Activated gamma-delta T cell treated with Interleukin-2 at 50 U/mL for 16 hours (primary cell): Measurements from ENCODE around the gene RAB12.
"Not testable (repeated sequence)": the region's sequence is repeated elsewhere in the genome, so short reads cannot be mapped to it uniquely, and the experiment has no call there.

Source experiments
- DNase-seq: peaks from one replicate; pipeline ENCODE4 v3.0.0-alpha.2; 2020

Gene RAB12

GRCh38 chr18:8608795-8609658 lies at the start of gene RAB12:
Gene RAB12, plus strand, starts transcription at chr18:8609437. Its CDS starts 3 bp downstream, at chr18:8609440.
- DNase-seq = peak; percentile 86

- no peak for DNase-seq
These were observed 49.5 kb upstream of the RAB12 start for GRCh38 chr18:8559612-8560186.

- no peak for DNase-seq
These were observed 47.9 kb upstream of the RAB12 start for GRCh38 chr18:8561123-8561910.

GRCh38 chr18:8562070-8562469 lies 47.2 kb upstream of the RAB12 start:
- no peak for DNase-seq

- DNase-seq = no peak
These were observed 46.3 kb upstream of the RAB12 start for GRCh38 chr18:8562919-8563318.

- DNase-seq = no peak
These were observed 37.8 kb upstream of the RAB12 start for GRCh38 chr18:8571399-8571798.

GRCh38 chr18:8573766-8574165 lies 35.5 kb upstream of the RAB12 start:
- not testable (repeated sequence) for DNase-seq

GRCh38 chr18:8584798-8585197 lies 24.4 kb upstream of the RAB12 start:
- no peak for DNase-seq

- no peak for DNase-seq
These were observed 22.3 kb upstream of the RAB12 start for GRCh38 chr18:8586941-8587340.

- DNase-seq = no peak
These were observed 13.8 kb upstream of the RAB12 start for GRCh38 chr18:8595445-8595844.

GRCh38 chr18:8601277-8602032 lies 7.8 kb upstream of the RAB12 start:
- no peak for DNase-seq

- no peak for DNase-seq
These were observed 7.2 kb upstream of the RAB12 start for GRCh38 chr18:8602040-8602439.

- DNase-seq = no peak
These were observed 6.7 kb upstream of the RAB12 start for GRCh38 chr18:8602557-8602956.

- no peak for DNase-seq
These were observed 5.3 kb upstream of the RAB12 start for GRCh38 chr18:8603663-8604520.

- DNase-seq = no peak
These were observed 3.3 kb upstream of the RAB12 start for GRCh38 chr18:8605974-8606373.

- no peak for DNase-seq
These were observed 1.2 kb upstream of the RAB12 start for GRCh38 chr18:8607776-8608742.

GRCh38 chr18:8609659-8610458 lies 622 bp downstream of the RAB12 start:
- DNase-seq = no peak

- no peak for DNase-seq
These were observed 1.2 kb downstream of the RAB12 start for GRCh38 chr18:8610459-8610851.

GRCh38 chr18:8611916-8612576 lies 2.8 kb downstream of the RAB12 start:
- DNase-seq = no peak
